Astrocyte of the spinal cord (primary cell): Measurements from ENCODE around the gene NDUFAF5.

Experiments
- DNase-seq: peaks from one replicate; pipeline ENCODE4 v3.0.0; 2011; ENCODE audit warnings: low read depth, low spot score
- H3K4me3 ChIP-seq: 2 replicates; pipeline ENCODE4 v1.5.1; 2011; ENCODE audit warnings: low read depth, mild to moderate bottlenecking, low read length, moderate library complexity
- in situ Hi-C: cut with HindIII; loops from 2 replicates; pipeline ENCODE4 v1.10.0; 2017; ENCODE audit warnings: low sequenced_read_pairs
- TF ChIP-seq, protein P1 (sequence below): IDR thresholded peaks from 2 replicates; pipeline ENCODE4 v1.5.1; 2012; ENCODE audit warnings: low read depth, mild to moderate bottlenecking, low read length, inconsistent platforms

The NDUFAF5 gene

DNA sequence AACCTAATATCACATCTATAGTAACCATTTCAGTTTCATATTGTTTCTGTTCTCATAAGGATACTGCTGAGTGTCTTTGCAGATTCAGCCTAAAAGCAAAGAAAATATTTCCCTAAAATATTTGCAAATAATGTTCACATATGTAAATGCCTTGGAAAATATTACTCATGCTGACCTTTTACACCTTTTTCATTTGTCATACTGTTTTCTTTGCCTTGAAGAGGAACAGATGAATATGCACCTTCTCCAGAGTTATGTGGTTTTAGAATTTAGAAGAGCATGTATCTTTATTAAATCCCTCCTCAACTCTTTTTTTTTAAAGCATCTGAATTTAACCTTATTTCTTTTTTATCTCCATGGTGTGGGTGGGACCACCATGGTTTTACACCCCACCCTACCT lies 32.5 kb downstream of the NDUFAF5 start:
- in situ Hi-C loops = no loop called here
- H3K4me3 ChIP-seq = no peak overlapping the region
- TF ChIP-seq, protein P1, sequence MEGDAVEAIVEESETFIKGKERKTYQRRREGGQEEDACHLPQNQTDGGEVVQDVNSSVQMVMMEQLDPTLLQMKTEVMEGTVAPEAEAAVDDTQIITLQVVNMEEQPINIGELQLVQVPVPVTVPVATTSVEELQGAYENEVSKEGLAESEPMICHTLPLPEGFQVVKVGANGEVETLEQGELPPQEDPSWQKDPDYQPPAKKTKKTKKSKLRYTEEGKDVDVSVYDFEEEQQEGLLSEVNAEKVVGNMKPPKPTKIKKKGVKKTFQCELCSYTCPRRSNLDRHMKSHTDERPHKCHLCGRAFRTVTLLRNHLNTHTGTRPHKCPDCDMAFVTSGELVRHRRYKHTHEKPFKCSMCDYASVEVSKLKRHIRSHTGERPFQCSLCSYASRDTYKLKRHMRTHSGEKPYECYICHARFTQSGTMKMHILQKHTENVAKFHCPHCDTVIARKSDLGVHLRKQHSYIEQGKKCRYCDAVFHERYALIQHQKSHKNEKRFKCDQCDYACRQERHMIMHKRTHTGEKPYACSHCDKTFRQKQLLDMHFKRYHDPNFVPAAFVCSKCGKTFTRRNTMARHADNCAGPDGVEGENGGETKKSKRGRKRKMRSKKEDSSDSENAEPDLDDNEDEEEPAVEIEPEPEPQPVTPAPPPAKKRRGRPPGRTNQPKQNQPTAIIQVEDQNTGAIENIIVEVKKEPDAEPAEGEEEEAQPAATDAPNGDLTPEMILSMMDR = no peak
- DNase-seq = peak; percentile 40

DNA sequence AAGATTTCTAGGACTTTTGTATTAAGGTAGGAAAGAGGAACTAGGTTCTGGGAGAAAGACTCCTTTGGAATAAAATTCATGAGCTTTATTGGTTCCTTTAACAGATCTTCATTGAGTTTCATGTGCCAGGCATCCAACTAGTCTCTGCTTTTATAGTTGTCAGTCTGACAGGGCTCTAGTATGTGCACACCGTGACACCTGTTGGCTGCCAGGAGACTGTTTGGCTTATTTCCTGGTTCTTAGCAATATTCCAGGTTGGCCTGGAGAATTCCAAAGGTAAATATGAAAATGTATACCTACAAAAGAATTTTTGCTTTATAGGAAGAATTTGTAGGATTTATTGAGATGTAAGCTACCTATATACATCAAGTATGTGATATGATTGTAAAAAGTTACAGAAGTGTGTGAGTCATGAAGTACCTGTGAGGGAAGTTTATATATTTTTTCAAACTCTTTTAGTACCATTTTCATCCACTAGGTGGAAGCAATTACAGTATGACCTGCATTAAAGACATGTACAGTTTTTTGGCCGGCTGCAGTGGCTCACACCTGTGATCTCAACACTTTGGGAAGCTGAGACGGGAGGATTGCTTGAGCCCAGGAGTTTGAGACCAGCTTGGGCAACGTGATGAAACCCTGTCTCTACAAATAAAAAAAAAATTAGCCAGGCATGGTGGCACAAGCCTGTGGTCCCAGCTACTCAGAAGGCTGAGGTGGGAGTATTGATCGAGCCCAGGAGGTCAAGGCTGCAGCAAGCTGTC lies 35.2 kb downstream of the NDUFAF5 start:
- peak; percentile 60 for DNase-seq
- TF ChIP-seq, protein P1 = peak; percentile 51

DNA sequence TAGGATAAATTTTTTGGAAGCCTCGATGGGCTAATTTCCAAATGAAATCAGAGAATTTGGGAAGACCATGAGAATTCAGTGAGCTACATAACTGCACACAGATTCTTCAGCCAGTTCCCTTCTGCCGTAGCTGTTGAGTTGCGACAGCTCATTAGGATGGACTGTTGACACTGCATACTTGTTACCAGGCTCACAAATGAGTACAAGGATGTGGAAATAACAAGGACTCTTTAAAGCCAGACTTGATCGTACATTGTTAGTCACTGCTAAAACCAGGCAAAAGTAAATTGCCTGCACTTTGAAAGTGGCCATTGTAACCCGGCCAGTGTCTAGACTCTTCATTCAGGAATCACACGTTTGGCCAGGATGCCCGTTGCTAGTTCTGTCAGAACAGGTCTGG lies 37.0 kb downstream of the NDUFAF5 start:
- TF ChIP-seq, protein P1 = no peak
- in situ Hi-C loops = no loop called here

More for the DNA sequence above, 35.2 kb downstream of the NDUFAF5 start:
- no peak overlapping the region for H3K4me3 ChIP-seq
- in situ Hi-C loops = no loop called here

DNA sequence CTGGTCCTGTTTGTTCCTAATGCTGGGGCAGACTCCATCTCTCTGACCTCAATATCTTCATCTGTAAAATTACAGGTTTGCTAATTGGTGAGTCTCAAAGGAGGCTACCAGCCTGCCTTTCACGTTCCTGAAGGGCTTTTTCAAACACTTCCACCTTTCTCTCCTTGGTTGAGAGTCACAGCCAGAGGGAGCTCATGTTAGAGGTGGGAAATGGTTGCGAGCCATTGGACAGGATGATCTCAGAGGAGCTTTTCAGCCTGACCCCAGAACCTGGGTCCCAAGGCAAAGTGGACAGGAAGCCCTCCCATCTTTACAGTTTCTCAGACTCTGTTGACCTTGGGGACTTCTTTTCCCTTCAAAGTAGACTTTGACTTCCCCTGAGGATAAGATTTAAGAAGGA lies 37.6 kb downstream of the NDUFAF5 start:
- no peak overlapping the region for H3K4me3 ChIP-seq
- in situ Hi-C loops = no loop called here
- TF ChIP-seq, protein P1 = no peak
- DNase-seq = no peak

More for the DNA sequence above, 37.0 kb downstream of the NDUFAF5 start:
- H3K4me3 ChIP-seq = no peak overlapping the region
- no peak for DNase-seq

DNA sequence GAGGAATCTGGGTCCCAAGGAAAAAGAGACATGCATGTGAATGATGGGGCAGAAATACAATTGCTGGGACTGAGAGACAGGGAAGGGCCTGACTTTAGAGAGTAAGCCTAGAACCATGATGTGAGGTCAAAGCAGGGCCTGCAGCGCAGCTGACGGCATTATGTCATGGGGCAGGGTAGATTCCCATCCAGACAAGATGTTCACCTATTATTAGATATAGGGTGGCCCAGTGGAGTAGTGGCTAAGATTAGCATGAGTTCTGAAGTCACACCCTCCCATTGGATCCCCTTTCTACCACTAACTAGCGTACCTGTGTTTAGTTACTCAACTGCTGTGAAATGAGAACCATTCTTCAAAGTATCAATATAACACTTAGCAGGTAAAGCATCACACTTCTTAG lies 39.6 kb downstream of the NDUFAF5 start:
- in situ Hi-C loops = no loop called here
- H3K4me3 ChIP-seq = no peak overlapping the region
- DNase-seq = no peak
- TF ChIP-seq, protein P1 = no peak

DNA sequence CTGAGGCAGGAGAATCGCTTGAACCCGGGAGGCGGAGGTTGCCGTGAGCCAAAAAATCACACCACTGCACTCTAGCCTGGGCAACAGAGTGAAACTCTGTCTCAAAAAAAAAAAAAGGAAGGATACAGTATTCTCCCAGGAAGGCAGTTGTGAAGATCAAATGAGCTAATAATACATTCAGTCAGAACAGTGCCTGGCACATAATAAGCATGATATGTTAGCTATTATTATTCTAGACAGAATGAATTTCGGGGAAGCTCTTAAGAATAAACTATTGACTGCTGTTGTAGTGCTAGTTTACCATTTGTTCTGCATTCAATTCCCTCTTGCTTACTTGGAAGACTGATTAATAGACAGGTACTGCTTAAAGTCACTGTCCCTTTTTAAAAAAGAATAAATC lies 40.6 kb downstream of the NDUFAF5 start:
- in situ Hi-C loops = no loop called here
- no peak for DNase-seq
- TF ChIP-seq, protein P1 = no peak
- no peak overlapping the region for H3K4me3 ChIP-seq
